ENCODE measurements around the gene TPCN2. TPM values are rescaled to one million over a fixed set of nuclear protein-coding genes. Genes with fewer than 3 reads are reported as not detected.
A peak's percentile ranks its signal among the peaks of the same experiment; 100 is the strongest.

TPCN2 gene
- total and polyA plus RNA-seq, 2 experiments from 2014 or later, result 39.4 to 42.2 TPM

DNA sequence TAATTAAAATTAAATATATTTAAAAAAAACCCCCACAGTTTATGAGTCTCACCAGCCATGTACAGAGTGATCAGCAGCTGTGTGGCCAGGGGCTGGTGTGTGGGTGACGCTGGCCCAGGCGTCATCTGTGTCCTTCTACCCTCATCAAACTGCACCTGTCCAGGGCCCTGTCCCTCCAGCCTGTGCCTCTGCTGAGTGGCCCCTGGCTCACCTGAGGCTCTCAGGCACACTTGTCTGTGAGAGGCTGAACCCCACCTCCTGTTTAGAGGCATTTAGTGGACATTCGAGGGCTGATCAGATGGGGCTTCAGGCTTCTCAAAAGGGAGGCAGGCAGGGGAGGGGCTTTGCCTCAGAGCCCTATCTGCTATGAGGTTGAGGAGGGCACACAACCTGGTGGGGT is 77.1 kb downstream of the TPCN2 start:
- Histone ChIP-seq H3K4me1 (ENCODE audit: low read depth) (peaks cover 9% of the 10 kb centered on the region), H3K27me3 (no peaks in the 10 kb centered on the region), H3K4me3 (no peak overlapping the region), H3K36me3 (no peaks in the 10 kb centered on the region), H3K27ac (no peak overlapping the region), H3K9me3 (ENCODE audit: low read depth) (no peaks in the 10 kb centered on the region)
- DNase-seq (ENCODE audit: low read depth in 1 of 2, low spot score in 1 of 2), result no peak
- TF ChIP-seq, protein P1, sequence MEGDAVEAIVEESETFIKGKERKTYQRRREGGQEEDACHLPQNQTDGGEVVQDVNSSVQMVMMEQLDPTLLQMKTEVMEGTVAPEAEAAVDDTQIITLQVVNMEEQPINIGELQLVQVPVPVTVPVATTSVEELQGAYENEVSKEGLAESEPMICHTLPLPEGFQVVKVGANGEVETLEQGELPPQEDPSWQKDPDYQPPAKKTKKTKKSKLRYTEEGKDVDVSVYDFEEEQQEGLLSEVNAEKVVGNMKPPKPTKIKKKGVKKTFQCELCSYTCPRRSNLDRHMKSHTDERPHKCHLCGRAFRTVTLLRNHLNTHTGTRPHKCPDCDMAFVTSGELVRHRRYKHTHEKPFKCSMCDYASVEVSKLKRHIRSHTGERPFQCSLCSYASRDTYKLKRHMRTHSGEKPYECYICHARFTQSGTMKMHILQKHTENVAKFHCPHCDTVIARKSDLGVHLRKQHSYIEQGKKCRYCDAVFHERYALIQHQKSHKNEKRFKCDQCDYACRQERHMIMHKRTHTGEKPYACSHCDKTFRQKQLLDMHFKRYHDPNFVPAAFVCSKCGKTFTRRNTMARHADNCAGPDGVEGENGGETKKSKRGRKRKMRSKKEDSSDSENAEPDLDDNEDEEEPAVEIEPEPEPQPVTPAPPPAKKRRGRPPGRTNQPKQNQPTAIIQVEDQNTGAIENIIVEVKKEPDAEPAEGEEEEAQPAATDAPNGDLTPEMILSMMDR (IDR thresholded peaks at IDR 0.05; ENCODE audit: low read depth, low read length), result no peak

DNA sequence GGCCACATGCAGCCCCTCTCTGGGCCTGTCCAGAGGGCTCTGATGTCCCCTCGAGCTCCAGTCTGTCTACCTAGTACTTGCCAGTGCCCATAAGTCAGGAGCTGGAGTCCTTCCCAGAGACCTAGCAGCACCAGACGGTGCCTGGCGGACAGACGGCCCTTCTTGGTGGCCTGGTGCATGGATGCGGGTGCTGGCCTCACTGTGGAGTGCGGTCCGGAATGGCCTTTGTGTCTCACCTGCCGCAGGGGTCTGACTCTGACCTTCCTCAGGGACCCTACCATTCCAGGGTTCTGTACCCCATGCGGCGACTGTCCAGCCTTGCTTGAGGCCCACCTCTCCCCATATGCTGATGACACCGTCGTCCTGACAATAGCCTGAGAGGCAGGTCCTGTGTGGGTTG is 77.6 kb downstream of the TPCN2 start:
- H3K36me3 ChIP-seq, result no peaks in the 10 kb centered on the region
- no peak overlapping the region for H3K27ac ChIP-seq
- DNase-seq (ENCODE audit: low read depth in 1 of 2, low spot score in 1 of 2), result no peak
- H3K4me1 ChIP-seq (ENCODE audit: low read depth), result peaks cover 9% of the 10 kb centered on the region
- TF ChIP-seq, protein P1 (IDR thresholded peaks at IDR 0.05; ENCODE audit: low read depth, low read length), result no peak
- H3K4me3 ChIP-seq, result no peak overlapping the region
- H3K9me3 ChIP-seq (ENCODE audit: low read depth), result no peaks in the 10 kb centered on the region
- no peaks in the 10 kb centered on the region for H3K27me3 ChIP-seq

DNA sequence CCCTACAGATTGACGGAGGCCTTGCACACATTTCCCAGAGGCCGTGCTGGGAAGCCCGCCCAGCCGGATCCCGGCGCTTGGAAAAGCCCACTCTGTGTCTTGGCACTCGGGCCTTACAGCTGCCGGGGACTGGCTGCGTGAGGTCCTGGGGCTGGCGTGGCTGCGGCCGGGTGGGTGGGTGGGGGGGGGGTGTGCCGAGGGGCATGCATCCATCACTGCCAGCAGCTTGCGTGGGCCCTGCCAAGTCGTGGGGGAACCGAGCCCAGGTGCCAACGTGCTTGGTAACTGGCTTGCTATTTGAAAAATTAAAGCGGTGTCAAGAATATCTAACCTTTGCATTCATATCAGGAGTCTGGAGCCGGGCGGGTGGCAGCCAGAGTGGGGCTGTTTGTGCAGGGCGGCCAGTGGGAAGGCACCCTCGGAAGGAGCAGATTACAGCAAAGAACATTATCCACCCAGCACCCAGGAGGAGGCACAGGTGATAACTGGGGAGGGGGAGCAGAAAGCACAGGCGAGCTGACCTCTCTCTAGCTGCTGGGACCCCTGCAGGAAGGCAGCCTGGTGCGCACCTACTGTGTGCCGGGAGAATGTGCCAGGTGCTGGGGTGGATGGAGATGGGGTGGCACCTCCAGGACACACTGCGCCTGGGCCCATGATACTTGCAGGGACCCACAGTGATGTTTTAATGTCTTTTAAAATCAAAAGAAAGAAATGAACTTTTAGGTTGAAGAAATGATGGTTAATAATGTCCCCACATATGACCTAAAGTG is 78.5 kb downstream of the TPCN2 start:
- Histone ChIP-seq H3K27ac (no peak overlapping the region), H3K36me3 (no peaks in the 10 kb centered on the region)
- peak in 1 of 2 donors; percentile 12 for DNase-seq (ENCODE audit: low read depth in 1 of 2, low spot score in 1 of 2)

DNA sequence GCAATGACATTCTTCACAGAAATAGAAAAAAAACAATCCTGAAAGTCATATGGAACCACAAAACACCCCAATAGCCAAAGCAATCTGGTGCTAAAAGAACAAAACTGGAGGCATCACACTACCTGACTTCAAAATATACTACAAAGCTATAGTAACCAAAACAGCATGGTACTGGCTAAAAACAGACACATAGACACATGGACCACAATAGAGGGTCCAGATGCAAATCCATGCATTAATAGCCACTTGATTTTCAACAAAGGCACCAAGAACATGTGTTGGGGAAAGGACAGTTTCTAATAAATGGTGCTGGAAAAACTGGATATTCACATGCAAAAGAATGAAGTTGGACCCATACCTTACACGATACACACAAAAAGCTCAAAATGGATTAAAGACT is 79.2 kb downstream of the TPCN2 start:
- TF ChIP-seq, protein P1 (IDR thresholded peaks at IDR 0.05; ENCODE audit: low read depth, low read length), result no peak
- Histone ChIP-seq H3K9me3 (ENCODE audit: low read depth) (no peaks in the 10 kb centered on the region), H3K36me3 (no peaks in the 10 kb centered on the region), H3K27me3 (no peaks in the 10 kb centered on the region), H3K4me3 (no peak overlapping the region), H3K27ac (no peak overlapping the region), H3K4me1 (ENCODE audit: low read depth) (peaks cover 5% of the 10 kb centered on the region)
- no peak for DNase-seq (ENCODE audit: low read depth in 1 of 2, low spot score in 1 of 2)

More for the DNA sequence above, 78.5 kb downstream of the TPCN2 start:
- Histone ChIP-seq H3K4me3 (no peak overlapping the region), H3K4me1 (ENCODE audit: low read depth) (peaks cover 9% of the 10 kb centered on the region), H3K9me3 (ENCODE audit: low read depth) (no peaks in the 10 kb centered on the region), H3K27me3 (no peaks in the 10 kb centered on the region)
- TF ChIP-seq, protein P1 (IDR thresholded peaks at IDR 0.05; ENCODE audit: low read depth, low read length), result no peak

DNA sequence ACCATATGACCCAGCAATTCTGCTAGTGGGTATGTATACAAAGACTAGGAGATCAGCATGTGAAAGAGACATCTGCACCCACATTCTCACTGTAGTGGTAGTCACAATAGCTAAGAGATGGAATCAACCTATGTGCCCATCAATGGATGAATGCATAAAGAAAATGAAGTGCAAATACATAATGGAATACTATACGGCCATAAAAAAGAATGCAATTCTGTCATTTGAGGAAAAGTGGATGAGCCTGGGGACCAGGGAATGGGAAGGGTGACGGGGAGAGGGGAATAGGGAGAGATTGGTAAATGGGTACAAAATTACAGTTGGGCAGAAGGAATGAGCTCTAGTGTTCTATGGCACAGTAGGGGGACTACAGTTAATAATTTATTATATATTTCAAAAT is 80.3 kb downstream of the TPCN2 start:
- no peak overlapping the region for H3K27ac ChIP-seq
- no peaks in the 10 kb centered on the region for H3K27me3 ChIP-seq
- TF ChIP-seq, protein P1 (IDR thresholded peaks at IDR 0.05; ENCODE audit: low read depth, low read length), result no peak
- no peak overlapping the region for H3K4me3 ChIP-seq
- H3K4me1 ChIP-seq (ENCODE audit: low read depth), result no peaks in the 10 kb centered on the region
- no peaks in the 10 kb centered on the region for H3K9me3 ChIP-seq (ENCODE audit: low read depth)
- DNase-seq (ENCODE audit: low read depth in 1 of 2, low spot score in 1 of 2), result no peak
- H3K36me3 ChIP-seq, result no peaks in the 10 kb centered on the region

Data from cardiac muscle cell (in vitro differentiated cells and primary cell).